ENCODE results near the gene HSF5.

HSF5 gene

DNA sequence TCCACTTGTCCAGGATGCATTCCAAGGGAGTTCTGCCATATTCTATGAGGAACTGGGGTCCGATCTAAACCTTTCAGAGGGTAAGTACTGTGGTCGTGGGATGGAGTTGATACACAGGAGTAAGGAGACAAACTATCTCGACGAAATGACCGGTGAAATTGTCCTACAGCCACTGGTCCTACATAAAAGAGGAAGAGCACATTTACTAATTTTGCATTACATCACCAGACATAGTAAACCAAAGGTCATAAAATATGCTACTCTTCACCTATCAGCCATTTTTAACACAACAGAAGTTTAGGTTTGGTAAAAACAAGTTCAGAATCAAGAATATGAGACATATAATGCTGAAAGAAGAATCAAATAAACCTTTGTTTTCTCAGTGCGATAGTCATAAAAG, 8.1 kb downstream of the HSF5 start:
- no peak for DNase-seq

DNA sequence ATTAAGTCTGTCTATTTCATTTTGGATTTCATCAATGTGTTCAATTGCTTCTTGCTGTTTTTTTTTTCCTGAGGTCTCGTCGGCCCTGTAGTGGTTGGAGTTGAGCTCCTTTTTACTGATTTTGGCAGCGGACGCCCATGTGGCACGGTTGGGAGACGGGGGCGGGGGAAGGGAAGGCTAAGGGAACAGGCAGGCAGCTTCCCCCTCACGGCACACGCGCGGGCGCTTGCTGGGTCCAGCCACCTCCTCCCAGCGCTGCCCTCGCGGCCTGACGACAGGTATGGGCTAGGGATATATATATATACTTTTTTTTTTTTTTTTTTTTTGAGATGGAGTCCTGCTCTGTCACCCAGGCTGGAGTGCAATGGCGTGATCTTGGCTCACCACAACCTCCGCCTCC, 11.4 kb downstream of the HSF5 start:
- DNase-seq = no peak

DNA sequence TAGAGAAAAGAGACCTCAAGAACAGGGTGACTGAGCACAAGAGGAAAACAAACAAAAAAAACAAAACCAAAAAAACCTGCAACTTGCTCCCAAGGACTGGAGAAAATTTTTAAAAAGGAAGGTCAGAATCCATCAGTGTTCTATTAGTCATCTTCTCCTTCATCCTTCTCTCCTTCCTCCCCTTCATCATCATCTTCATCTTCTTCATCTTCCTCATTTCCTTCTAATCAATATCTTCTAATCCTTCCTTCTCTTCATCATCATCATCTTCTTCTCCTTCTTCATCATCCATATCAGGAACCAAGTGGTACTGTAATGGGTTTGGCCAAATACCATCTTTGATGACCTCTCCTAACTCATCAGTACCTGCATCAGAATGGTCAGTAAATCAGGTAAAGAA, 12.2 kb downstream of the HSF5 start:
- no peak for DNase-seq

DNA sequence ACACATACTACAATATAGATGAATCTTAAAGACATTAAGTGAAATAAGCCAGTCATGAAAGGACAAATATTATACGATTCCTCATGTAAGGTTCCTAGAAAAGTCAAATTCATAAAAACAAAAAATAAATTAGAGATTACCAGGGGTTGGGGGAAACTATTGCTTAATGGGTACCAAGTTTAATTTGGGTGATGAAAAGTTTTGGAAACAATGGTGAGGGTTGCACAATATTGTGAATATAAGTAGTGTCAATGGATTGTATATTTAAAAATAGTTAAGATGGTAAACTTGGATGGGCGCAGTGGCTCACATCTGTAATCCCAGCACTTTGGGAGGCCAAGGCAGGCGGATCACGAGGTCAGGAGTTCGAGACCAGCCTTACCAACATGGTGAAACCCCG, 17.9 kb downstream of the HSF5 start:
- DNase-seq = no peak

DNA sequence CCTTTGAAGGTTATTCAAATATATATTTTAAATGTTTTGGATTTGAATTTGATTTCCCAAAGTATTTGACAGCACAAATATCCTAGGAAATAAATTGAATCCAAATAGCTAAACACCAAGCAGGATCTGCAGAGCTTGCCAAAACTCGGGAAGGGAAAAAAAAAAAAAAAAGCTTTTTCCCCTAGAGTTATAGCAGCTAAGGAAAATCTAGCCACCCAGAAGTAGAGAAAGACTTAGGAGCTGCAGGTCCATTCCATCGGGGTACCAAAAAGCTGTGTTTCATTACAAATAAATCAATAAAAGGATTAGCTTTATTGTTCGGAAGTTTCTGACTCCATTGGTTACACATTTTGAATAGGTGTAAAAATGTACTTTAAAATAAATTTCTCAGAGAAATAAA, 19.3 kb downstream of the HSF5 start:
- no peak for DNase-seq

DNA sequence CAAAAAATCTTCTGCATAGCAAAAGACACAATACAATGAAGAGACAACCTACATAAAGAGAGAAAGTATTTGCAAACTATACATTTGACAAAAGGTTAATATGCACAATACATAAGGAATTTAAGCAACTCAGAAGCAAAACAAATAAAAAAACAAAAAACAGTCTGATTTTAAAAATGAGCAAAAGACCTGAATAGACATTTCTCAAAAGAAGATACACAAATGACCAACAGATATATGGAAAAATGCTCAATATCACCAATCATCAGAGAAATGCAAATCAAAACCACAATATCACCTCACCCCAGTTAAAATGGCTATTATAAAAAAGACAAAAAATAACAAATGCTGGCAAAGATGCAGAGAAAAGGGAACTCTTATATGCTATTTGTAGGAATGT, 32.7 kb downstream of the HSF5 start:
- DNase-seq = no peak

DNA sequence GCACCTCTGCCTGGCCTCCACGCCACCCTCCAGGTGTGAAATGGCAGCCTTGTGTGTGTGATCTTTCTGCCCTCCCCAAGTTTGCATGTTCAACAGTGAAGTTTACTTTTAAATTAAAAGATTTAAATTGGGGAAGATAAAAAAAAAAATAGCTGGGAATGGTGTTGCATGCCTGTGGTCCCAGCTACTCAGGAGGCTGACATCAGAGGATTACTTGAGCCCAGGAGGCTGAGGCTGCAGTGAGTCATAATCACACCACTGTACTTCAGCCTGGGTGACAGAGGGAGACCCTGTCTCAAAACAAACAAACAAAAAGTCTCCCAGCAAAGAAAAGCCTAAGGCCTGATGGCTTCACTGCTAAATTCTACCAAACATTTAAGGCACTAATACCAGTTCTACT, 35.5 kb downstream of the HSF5 start:
- no peak for DNase-seq

DNA sequence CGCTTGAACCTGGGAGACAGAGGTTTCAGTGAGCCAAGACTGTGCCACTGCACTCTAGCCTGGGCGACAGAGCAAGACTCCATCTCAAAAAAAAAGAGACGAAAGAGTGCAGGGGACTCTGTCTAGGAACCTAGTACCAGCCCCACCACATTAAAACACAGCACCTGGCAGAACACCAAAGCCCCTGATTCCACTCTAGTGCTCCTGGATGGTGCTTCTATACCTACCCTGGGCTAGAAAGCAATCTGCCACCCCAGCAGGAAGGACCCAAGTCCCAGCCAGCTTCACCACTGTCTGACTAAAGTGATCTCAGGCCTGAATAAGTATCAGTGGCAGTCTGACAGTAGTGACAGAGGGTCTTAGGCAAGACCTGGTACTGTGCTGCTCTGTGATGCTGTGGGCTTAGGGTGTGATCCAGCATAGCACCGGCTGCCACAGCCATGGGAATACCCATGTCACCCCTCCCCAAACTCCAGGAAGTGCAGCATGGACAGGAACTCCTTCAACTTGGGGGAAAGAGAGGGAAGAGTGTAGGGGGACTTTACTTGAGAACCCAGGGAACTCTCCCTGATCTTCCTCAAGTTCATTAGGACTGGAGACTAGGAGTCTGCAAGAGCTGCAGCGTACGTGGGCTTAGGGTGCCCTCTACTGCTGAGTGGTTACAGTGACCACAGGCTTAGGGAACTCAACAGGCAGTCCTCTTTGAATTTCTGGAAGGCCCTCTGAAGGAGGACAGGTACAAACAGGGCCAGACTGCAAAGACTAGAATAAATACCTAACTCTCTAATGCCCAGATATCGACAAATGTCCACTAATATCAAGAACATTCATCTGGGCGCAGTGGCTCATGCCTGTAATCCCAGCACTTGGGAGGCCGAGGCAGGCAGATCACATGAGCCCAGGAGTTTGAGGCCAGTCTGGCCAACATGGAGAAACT, 40.9 kb downstream of the HSF5 start:
- peak; percentile 54 for DNase-seq

DNA sequence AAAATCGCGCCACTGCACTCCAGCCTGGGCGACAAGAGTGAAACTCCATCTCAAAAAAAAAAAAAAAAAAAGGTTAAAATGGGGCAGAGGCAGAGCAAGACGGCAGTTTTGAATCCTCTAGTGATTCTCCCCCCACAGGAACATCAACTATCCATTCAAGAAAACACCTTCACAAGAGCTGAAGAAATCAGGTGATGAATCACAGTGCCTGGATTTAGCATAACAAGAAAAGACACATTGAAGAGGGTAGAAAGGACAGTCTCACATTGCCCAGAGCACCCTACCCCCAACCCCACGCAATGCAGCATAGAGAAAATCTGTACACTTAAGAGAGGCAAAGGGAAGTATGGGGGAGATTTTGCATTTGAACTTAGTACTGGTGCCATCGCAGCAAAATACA, 42.1 kb downstream of the HSF5 start:
- DNase-seq = no peak

DNA sequence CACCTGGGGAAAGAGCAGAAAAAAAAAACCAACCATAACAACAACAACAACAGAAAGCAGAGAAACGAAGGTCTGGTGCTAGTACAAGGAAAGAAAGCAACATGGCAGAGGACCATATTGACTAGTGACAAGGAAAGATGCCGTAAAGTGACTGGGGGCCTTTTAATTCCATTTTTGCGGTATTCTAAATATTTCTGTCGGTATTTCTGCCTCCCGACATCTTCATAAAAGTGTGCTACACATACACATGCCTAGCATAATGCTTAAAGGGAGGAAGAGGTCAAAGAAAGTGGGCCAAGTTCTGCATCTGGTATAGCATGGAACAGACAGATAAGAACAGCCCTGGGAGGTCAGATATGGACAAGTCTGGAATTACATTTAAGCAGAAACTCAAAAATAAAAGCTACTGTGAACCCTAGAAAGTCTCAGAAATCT, 51.4 kb downstream of the HSF5 start:
- DNase-seq = no peak

DNA sequence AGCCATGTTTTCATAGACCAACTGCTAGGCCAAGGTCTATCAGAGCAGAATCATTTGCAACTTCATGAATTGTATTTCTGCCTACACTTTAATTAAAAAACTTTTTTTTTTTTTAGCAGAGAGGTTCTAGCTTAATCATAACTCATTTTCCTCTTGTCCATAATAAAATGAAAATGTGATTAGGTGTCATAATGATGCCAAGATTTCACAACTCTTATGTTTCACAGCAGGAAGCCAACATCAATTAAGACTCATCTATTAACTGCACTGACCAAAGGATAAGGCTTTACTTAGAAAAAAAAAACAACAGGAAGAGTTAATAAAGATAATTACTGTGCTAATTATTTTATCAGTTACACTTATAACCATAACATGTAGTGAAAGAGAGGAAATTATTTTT, 52.0 kb downstream of the HSF5 start:
- no peak for DNase-seq

DNA sequence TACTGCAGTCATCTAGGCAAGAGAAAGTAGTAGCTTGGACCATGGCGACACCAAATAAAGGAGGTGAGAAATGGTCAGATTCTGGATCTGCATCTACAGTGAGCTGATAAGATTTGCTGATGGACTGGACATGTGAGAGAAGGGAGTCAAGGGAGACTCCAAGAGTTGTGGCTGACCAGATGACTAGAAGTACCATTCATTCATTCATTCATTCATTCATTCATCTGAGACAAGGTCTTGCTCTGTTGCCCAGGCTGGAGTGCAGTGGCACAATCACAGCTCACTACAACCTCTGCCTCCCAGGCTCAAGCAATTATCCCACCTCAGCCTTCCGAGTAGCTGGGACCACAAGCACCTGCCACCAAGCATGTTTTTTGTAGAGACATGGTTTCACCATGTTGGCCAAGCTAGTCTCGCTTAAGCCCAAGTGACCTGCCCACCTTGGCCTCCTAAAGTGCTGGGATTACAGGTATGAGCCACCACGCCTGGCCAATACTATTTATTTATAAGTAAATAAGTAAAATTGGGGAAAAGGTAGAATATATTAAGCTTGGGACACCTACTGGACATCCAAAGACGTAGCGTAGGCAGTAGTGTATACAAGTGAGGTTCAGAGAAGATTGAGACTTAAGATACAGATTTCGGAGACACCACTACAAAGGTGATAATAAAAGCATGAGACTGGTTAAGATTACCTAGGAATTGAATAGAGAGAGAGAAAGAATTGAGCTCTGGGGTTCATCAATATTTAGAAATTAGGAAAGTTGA, 55.2 kb downstream of the HSF5 start:
- DNase-seq = no peak

DNA sequence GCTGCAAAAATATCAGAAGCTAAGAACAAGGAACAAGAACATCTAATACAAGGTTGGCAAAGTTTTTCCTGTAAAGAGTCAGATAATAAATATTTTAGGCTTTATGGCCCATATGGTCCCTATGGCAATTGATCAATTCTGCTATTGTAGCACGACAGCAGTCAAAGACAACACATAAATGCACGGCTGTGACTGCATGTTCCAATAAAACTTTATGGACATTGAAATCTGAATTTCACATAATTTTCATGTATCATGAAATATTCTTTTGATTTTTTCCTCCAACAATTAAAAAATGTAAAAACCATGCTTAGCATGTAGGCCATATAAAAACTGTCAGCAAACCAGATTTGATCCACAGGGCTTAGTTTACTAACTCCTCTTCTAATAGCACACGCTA, 60.4 kb downstream of the HSF5 start:
- no peak for DNase-seq

DNA sequence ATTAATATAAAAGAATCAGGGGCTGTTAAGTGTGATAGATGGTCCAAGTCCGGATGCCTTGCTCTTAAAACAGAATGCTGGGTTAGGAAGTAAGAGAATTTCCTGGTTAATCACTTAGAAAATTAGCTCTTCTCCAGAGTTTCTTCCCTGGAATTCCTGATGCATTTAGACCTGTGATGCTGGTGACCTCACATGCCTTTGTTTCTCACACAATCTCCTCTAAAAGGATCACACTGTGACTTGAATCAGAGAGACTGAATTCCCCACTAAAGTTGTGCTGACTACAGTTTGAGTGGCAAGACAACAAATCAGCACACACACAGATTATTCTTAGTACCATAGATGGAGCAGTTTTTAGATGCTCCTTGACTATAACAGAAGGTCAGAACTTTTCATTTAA, 66.5 kb downstream of the HSF5 start:
- DNase-seq = no peak

DNA sequence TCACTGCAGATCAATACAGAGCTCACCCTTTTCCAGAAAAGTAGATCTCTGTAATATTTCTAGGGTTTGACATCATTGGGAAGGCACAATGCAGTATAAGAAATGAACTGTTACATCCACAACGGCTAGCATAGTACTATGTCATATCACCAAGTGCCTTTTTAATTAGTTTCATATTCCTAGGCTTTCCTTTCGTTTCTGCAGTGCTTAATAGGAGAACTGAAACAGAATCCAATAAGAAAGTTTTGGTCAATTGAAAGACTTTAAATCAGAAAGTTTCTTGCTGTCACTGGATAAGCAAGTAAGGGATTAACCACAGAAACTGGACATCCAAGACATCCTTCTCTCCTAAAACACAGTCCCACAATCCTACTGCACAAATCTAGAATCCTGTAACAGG, 67.4 kb downstream of the HSF5 start:
- DNase-seq = no peak

DNA sequence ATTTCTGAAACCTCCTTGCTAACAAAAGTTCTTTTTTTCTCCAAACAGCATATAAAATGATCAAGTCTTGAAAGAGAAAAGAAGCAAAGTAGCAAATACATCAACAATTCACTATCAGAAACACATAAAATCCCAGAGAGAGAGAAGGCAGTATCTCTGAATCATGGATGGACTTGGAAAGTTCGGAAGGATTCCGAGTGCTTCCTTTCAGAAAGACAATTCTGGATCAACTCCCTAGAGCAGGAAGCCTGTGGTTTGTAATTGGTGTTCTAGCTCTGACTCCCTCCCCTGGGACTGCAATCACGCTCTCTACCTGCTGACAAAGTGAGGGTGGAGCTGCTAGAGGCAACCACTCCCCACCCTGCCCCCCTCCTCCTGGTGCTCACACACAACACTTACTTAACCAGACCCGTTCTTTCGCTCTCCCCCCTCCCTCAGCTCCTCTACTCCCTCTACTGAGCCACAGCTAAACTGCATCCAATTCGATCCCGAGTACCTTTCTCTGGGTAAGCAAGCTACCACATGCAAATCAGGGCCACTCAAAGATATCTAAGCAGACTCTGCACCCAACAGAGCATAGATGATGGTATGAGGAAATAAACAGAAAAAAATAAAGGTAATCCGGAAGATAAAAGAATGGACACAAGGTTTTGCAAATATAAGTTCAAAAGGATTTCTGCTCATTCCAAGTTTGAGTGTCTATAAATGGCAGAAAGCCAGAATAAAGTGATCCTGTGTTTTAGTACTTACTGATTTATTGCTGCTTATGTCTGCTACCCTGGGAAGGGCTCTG, 70.7 kb downstream of the HSF5 start, which contains the start of gene RNF43:
TSS of gene RNF43 (minus strand) at position 235 of the 793 bp plus-strand sequence. CDS start 1,957 bp downstream, outside the sequence.
- peak; percentile 84 for DNase-seq

DNA sequence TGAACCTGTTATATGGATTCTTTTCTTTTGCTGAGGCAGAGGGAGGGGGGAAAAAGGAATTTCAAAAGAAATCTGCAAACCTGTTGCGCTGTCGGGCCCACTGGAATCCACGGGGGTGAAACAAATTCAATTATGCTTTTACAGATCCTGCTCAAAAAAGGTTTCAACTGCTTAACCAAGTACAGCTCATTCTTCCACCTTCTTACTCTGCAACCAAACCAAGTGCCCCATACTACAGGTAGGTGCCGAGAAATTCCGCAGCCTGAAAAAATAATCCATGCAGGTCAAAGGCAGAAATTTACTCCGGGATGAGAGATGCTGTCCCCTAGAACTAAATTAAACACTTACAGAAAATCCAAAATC, 71.3 kb downstream of the HSF5 start:
- no peak for DNase-seq

DNA sequence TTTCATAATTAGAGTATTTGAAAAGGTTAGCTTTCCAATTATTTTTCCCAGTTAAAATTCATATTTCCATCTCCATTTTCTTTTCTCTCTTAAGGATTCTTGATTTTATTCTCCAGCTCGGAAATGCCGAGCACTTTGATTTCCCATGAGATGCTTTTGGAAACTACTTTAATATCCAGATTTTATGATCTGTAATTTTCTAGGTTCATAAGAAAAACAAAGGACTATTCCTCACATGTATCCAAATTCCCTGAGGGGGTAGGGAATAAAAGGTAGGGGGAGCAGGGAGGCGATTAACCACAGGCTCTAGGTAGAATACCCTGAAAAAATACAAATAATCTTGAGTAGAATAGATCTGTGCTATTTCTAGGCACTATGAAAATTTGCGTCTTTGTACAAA, 71.8 kb downstream of the HSF5 start:
- no peak for DNase-seq

DNA sequence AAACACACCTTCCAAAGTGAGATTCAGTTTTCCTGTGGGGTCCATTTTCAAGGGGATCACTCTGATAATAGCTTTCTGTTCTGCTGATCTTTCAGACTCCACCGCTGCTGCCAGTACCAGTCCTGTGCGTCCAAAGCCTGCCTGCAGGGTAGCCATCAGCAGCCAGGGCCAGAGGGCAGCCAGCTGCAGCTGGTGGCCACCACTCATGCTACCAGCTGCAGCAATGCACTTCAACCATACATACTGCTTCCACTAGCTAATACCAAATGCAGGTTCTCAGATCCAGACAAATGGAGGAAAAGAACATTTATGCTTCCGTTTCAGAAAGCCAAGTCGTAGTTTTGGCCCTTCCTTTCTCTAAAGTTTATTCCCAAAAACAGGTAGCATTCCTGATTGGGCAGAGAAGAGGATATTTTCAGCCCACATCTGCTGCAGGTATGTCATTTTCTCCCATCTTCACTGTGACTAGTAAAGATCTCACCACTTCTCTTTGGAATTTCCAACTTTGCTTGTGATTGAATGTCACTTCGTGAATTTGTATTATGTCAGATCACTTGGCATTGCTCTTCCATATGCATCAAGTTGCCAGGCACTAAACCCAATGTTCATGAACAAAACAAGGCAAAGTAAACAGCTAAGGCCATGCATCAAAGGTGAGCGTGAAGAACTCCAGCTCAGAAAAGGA, 72.7 kb downstream of the HSF5 start:
- DNase-seq = no peak

DNA sequence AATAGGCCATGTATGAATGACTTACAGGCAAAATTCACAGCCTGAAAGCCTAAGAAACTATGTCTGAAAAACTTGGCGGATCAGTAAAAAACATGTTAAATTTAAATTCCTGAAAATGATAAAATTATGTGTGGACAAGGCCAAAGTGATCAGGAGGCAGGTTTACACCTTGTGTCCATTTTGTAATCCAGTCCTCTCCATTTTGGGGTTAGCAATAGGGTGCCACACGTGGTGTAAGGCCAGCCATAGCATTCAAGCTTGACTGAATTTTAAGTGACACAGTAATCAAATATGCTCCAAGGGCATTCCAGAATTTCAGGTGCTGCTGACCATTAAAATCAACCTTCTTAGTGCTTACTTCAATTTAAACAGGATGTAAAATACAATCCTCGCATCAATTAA, 73.6 kb downstream of the HSF5 start:
- DNase-seq = no peak

DNA sequence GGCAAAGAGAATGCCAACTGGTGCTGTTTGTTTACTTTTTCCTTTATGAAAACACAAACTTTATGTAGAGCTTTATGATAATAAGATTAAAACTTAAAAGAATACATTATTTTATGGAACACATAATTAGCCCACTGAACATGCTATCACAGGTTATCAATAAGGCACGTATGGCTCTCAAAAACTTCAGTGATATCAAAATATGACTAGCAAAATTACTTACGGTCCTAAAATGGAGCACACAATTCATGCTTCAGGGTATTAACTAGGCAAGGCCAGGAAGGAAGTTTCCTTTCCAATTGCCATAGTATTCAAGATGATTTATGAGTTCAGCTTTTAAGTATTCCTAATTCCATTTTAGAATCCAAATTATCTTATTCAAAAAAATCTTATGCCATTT, 74.5 kb downstream of the HSF5 start:
- no peak for DNase-seq

DNA sequence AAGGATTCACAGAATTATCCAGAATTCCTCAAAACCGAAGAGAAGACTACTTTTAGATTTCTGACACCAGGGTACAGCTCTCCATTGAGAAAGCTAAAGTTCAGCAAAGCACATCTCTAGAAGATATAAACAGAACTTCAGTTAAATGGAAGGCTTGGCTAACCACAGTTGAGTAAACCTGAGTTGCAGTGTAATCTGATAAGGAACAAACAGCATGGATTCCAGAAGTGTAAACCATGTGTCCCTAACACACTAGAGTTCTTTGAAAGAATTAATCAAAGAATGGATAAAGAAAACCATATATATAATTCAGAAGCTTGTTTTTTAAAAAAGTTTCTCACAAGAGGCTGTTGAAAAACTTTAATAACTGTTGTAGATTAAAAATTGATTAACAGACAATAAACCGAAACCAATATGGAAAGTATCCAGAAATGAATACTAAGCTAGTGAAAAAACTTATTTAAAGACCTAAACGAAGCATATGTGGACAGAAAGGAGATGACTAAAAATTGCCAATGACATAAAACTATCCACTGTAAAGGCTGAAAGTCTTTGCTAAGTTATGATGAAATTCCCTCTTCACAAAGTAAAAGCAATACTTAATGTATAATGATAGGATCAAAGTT, 75.1 kb downstream of the HSF5 start:
- no peak for DNase-seq

Measured in activated CD8-positive, alpha-beta memory T cell treated with anti-CD3 and anti-CD28 coated beads, Interleukin-2, amount 50 U/mL, for 4 hours (primary cell).